HG03575 (cell line): ENCODE data around the gene PF4V1.

Source experiments
- ATAC-seq: cut with Tn5 transposase; IDR thresholded peaks from one replicate; pipeline ENCODE4 v1.9.1; 2021; ENCODE audit not compliant: unreplicated experiment, insufficient number of reproducible peaks, low FRiP score; ENCODE audit errors: extremely low read depth

The PF4V1 gene

DNA sequence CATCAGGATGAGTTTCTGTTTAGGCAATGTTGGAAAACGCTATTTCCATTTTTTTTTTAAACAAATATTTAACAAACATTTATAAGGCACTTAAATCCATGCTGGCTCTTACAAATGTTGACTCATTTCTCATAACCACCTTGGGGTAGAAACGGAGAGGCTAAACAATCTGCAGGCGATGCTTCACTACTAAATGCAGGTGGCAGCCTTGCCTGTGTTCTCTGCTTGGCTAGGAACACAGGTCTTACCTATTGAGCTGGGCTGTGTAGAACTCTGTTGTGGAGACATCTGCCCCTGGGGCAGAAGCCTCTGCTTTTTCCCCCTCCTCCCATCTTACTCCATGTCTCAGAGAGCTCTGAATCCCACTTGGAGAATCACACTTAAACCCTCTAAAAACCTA lies 14.7 kb downstream of the PF4V1 start:
- no peak for ATAC-seq

DNA sequence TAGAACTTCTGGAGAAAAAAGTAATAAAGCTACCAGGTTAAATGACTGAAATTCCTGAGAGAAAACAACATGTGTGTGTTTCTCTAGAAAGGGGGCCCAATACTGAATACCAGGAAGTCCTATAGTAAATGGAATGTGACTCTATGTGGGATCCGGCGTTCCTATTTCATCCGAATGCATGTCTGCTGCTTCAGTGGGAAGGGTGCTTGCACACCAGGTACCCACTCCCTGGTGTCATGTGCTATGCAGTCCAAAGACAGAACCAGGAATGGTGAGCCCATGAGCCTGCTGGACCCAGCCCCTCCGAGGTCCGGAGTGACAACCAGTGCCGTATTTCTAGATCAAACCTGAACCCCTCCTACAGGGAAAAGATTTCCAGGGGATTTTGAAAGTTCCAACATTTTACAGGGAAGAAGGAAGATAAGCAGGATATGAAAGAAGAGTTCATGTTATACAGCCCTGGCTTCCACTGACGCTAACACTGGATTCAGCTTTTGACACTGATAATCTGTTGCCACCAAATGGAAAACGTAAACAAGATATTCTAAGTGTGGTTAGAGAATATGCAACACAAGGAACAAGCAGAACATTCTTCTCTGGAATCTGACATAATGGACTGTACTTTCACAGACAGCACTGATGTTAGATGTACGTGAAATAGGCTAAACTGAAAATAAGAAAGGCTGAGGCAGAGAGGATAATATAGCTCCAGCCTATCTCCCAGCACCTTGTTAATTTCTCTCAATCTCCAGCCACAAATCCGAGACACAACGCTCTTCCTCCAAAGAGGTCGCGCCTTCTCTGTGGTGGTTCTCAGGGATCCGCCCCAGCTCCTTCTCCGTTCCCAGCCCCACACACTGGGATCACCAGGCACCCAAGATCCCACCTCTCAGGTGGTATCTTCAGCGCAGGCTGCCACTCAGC lies 15.4 kb downstream of the PF4V1 start:
- no peak for ATAC-seq

DNA sequence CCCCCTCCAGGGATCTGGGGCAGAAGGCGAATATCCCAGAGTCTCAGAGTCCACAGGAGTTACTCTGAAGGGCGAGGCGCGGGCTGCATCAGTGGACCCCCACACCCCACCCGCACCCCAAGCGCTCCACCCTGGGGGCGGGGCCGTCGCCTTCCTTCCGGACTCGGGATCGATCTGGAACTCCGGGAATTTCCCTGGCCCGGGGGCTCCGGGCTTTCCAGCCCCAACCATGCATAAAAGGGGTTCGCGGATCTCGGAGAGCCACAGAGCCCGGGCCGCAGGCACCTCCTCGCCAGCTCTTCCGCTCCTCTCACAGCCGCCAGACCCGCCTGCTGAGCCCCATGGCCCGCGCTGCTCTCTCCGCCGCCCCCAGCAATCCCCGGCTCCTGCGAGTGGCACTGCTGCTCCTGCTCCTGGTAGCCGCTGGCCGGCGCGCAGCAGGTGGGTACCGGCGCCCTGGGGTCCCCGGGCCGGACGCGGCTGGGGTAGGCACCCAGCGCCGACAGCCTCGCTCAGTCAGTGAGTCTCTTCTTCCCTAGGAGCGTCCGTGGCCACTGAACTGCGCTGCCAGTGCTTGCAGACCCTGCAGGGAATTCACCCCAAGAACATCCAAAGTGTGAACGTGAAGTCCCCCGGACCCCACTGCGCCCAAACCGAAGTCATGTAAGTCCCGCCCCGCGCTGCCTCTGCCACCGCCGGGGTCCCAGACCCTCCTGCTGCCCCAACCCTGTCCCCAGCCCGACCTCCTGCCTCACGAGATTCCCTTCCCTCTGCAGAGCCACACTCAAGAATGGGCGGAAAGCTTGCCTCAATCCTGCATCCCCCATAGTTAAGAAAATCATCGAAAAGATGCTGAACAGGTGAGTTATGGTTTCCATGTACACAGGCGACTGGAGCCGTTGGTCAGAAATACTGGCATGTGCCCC lies 16.3 kb downstream of the PF4V1 start, which contains the start of gene CXCL1:
CXCL1 (plus strand) TSS at position 264 of the 926 bp plus-strand sequence; CDS start at position 342, 78 bp downstream.
- no peak for ATAC-seq

DNA sequence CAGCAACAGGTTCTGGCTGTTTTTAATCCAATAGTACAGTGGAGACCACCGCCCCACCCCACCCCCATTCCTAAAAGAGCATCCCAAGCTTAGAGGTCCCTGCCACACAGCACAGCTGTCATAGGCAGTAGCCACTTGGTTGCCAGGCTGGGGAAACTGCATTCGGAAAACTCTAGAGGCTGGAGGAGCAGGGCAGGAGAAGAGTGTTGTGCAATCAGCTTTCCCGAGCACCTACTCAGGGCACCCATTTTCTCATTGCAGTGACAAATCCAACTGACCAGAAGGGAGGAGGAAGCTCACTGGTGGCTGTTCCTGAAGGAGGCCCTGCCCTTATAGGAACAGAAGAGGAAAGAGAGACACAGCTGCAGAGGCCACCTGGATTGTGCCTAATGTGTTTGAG lies 17.2 kb downstream of the PF4V1 start:
- ATAC-seq = no peak

DNA sequence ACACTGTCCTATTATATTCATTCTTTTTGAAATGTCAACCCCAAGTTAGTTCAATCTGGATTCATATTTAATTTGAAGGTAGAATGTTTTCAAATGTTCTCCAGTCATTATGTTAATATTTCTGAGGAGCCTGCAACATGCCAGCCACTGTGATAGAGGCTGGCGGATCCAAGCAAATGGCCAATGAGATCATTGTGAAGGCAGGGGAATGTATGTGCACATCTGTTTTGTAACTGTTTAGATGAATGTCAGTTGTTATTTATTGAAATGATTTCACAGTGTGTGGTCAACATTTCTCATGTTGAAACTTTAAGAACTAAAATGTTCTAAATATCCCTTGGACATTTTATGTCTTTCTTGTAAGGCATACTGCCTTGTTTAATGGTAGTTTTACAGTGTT lies 17.7 kb downstream of the PF4V1 start:
- ATAC-seq = no peak

DNA sequence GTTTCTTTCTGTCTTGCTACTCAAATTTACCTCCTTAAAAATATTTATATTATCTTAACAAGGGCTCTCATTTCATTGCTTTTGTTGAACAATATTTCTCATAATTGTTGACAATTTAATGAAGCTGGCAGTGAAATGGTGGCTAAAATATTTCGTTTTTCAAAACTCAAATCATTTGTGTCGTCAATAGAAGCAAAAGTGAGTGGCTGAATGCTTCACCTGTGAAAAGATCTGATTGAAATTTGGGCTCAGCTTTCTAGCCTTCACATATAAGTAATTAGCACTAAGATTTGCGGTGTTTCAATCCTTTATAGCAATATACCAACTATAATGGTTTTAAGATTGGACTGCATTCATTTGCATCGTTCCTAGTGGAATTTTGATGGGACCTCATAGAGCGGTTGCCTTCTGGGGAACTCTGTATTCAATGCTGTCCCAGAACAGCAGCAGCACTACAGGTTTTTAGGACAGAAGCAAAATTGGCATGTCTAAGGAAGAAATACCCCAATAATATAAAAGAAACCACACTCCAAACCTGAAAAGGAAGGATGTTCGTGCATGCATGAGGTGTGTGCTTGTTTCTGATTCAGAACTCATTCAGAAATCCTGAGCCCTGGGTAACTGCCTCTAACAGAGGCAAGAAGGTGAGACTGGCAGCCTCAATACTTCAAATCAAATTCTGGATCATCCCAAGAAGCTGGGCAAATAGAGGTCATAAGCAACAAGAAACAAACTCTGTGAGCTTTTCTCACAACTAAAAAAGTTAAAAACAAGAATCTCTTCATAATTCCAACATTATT lies 18.6 kb downstream of the PF4V1 start:
- ATAC-seq = no peak

DNA sequence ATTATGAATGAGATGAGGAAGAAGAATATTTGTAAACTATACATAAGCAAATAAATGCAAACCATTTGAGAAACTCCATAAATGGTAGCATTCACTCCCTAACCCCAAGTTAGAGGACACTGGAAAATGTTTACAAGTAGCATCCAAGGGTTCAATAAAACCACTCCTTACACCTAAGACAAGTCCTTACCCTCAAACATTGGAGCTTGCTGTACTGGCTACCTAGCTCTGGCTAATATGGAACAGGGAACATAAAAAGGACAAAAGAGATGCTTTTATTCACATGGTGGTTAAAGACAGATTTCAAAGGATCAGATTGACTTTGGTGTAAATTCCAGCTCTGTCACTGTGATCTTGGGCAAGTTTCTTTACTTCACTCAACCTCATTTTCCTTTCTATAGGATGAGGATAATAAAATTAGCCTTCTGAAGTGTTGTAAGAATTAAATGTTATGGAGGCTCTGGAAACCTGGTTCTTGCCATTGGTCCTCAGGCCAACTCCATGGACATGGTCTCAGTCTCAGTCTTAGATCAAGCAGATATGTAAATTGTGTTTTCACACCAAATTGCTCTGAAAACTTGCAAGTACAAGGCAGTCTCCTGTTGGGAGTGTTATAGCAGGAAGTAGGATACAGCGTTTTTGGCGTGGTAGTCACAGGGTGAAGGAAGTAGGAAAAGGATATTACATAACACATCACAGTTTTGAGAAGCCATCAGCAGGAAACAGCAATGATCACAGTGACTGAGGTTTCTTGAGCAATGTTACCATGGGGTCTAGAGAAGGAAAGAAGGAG lies 19.4 kb downstream of the PF4V1 start:
- ATAC-seq = no peak

DNA sequence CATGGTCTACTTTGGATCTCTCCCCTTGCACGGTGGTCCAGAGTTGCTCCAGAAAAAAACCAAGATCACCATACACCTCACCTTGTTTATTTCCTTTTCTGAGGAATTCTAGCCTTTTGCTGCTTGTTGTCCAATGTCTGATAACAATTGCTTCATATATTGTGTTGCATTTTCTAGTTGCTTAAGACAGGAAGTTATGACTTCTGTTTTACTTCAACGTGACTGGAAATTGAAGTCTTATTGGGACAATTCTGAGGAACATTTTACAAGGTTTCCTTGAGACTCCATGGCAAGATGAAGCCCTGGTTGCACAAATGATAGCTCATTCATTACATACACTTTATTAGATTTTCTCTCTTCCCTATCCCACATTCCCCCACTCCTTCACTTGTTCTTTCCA lies 21.3 kb downstream of the PF4V1 start:
- no peak for ATAC-seq

DNA sequence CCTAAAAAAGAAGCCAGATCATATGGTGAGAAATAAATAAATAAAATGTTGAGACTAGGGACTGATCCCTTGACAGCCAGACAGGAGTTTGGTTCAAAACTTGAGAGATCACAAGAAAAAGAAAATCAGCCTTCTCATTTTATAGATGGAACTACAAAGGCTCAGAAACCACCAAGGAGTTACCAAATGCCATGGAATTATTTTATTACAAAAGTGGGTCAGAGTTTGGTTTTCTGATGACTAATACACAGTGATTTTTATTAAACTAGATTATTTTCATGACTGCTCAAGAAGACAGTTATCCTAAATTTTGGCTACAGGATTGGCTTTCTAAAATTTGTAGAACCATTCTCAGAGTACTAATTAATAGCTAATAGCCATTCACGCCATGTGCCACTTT lies 22.3 kb downstream of the PF4V1 start:
- no peak for ATAC-seq

DNA sequence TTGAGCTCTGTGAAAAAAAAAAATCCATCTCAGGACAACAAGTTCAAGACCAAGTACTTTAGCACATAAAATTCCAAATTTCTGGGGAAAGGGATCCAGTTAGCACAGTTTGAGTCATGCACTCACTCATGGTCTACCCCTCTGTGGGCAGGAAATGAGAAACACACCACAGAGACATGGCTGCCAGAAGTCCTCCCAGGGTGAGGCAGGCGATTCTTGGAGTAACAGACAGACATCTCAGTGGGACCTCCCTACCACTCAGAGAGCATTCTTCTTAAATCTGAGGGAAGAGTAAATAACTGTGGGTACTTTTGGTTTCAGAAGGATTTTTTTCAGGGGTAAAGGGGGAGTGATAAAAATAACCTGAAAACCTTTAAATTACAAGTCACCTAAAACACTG lies 30.2 kb downstream of the PF4V1 start:
- no peak for ATAC-seq

DNA sequence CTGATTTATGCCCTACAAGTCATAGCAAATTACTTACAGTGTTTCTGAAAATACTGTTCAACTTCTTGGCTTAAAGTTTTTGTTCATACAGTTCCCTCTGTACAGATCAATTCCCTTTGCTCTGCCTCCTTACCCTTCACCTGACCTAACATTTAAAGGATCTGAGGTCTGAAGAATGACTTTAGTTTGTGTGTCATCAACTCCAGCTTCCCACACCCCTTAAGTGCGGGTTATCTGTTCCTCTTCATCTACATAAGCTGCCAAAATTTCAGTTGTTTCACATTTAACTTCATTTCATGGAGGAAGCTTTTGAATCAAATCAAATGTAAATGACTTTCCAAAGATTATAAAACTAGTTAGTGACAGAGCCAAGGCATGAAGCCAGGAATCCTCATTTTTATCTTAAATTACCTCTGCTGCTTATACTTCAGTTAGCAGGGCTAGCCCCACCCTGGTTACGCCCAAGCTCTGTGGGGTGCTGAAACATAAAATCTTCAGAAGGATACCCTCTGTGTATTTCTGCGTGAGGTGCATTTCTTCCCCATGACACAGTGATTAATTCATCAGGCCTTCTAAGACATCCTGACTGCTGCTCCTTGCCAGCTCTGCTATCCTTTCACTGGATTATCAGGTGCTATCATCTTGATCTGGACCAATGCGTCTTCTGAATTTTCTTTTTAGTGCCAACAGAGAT lies 32.6 kb downstream of the PF4V1 start:
- ATAC-seq = no peak

DNA sequence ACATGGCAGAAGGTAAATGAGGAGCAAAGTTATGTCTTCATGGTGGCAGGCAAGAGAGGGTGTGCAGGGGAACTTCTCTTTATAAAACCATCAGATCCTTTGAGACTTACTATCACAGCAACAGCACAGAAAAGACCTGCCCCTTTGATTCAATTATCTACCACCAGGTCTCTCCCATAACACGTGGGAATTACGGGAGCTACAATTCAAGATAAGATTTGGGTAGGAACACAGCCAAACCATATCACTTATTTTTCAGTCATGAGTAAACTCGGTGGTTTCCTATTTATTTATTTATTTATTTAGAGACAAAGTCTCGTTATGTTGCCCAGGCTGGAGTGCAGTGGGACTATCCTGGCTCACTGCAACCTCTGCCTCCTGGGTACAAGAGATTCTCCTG lies 38.2 kb downstream of the PF4V1 start:
- ATAC-seq = no peak

DNA sequence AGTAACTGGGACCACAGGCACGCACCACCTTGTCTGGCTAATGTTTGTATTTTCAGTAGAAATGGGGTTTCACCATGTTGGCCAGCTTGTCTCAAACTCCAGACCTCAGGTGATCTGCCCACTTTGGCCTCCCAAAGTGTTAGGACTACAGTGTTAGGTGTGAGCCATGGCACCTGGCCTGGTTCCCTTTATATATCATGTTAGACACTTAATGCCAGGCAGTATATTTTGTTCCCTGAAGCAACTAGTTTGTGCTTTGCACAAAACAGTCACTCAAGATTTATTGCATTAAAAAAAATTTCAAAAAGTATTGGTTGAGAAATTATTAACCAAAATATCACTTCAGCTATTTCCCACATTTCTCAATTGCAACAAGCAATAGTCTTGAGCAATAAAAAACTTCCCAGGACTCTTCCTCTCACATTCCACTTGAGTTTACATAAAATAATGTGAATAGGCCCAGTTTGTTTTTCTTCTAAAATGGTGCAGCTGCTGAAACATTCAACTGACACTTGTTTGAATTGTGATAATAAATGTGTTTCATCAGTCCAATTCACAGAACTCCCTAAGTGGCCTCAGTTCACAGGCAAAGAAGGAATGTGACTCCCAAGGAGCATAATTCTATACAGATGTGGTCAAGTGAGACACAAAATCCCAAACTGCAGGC lies 38.8 kb downstream of the PF4V1 start:
- no peak for ATAC-seq

DNA sequence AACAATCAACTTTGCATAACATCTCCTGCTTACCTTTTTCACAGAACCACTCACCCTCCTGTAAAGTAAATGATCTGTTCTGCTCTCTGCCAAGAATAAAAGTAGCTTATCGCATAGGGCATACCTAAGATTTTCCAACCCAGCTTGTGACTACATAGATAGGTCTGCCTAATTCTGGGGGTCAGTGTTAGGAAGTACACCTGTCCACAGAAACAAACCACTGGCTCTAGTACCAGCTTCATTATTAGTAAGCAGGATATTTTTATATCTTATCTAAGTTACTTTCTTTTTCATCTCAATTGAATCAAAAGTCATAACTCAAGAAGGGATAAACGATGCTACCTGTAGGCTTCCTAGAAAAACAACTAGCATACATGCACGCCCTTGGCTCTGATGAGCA lies 39.9 kb downstream of the PF4V1 start:
- ATAC-seq = no peak

DNA sequence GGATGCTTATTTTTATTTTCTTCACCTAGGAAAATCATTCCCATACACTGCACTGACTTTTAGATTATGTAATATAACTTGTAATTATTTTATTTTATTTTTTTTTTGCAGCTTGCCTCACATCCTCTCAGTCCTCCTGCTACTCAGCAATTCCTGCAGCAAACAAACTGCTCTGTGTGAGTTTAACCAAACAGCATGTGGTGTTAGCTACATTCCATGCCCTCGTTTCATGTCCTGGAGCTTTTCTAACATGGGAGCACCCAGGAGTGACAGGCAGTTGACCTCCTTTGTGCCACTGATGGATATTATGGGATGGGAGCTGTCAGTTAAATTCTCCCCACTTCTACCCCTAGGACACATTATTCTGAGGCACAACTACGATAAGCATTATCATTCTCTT lies 40.9 kb downstream of the PF4V1 start:
- ATAC-seq = no peak

DNA sequence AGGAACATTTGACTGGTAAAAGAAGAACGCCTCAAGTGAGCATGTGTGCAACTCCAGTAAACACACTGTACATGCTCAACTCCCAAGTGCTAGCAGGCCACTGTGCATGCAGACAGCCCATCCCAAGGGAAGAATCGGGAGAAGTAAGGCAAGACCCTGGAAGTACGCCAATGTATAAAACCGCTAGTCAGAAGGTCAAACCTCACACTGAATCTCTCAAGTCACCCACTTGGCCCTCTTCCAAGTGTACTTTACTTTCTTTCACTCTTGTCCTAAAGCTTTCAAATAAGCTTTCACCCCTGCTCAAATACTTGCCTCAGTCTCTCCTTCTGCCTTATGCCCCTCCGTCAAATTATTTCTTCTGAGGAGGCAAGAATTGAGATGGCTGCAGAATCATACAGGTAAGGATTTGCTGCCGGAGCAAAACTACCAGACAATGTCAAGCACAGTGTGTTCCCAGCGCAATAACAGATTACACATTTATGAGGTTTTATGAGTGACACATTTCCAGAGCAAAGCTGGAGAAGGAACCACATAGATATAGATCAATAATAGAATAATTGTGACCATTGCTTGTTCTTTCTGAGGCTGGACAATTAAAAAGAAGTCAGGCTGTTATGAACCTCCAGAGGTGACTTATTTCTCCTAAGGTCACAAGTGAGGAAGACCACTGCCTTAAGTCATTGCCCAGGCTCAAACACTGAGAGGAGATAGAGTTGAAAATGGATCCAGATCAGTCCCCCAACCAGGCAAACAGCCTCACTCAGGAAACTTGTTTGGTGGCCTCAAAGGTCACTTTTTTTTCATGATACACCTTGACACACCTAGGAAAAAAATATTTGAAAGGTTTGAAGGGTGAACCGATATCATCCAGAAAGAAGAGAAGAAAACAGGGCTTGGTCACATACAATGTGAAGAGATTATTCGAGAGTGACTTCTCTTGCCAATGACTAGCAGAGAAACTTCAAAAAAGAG lies 42.4 kb downstream of the PF4V1 start:
- no peak for ATAC-seq
